GM23338 (cell line): Measurements from ENCODE around the gene WDR47. TPM values are rescaled to one million over a fixed set of nuclear protein-coding genes. Genes with fewer than 3 reads are reported as not detected.

Experiments
- ATAC-seq: fragments of 200-7000 bp; cut with Tn5 transposase; 3 replicates; pipeline ENCODE4 v1.9.1; 2020
- DNase-seq: peaks from one replicate; pipeline ENCODE4 v3.0.0-alpha.2; 2015; ENCODE audit warnings: low spot score
- H2AFZ ChIP-seq: fragments of 200-600 bp; sonication (generic); 2 replicates; pipeline ENCODE4 v1.8.0; 2016; ENCODE audit warnings: antibody characterized with exemption, mild to moderate bottlenecking, moderate library complexity
- H3F3A ChIP-seq: fragments of 200-600 bp; sonication (generic); replicated peaks from 2 replicates; pipeline ENCODE4 v1.8.0; 2017; ENCODE audit warnings: antibody characterized with exemption, mixed run types, low read depth
- H3K27ac ChIP-seq: fragments of 200-600 bp; sonication (generic); 2 replicates; pipeline ENCODE4 v1.6.1; 2016; ENCODE audit warnings: low read depth
- H3K27me3 ChIP-seq: fragments of 200-600 bp; sonication (generic); 2 replicates; pipeline ENCODE4 v1.8.0; 2016; ENCODE audit warnings: mild to moderate bottlenecking, mixed run types, moderate library complexity; ENCODE audit not compliant: insufficient read depth
- H3K36me3 ChIP-seq: fragments of 200-600 bp; sonication (generic); 2 replicates; pipeline ENCODE4 v1.8.0; 2016; ENCODE audit warnings: mild to moderate bottlenecking; ENCODE audit not compliant: insufficient read depth
- H3K4me1 ChIP-seq: fragments of 200-600 bp; sonication (generic); 2 replicates; pipeline ENCODE4 v1.8.0; 2016; ENCODE audit warnings: mild to moderate bottlenecking, moderate library complexity; ENCODE audit not compliant: insufficient read depth
- H3K4me2 ChIP-seq: fragments of 200-600 bp; sonication (generic); 2 replicates; pipeline ENCODE4 v1.7.1; 2017; ENCODE audit warnings: mixed run types
- H3K4me3 ChIP-seq: fragments of 200-600 bp; sonication (generic); 2 replicates; pipeline ENCODE4 v1.6.1; 2016; ENCODE audit warnings: mixed run types
- H3K79me2 ChIP-seq: fragments of 200-600 bp; sonication (generic); replicated peaks from 2 replicates; pipeline ENCODE4 v1.8.0; 2017; ENCODE audit warnings: mild to moderate bottlenecking; ENCODE audit not compliant: insufficient read depth
- H3K9me2 ChIP-seq: fragments of 200-600 bp; sonication (generic); 2 replicates; pipeline ENCODE4 v1.8.0; 2017; ENCODE audit not compliant: insufficient read depth
- H4K20me1 ChIP-seq: fragments of 200-600 bp; sonication (generic); replicated peaks from 2 replicates; pipeline ENCODE4 v1.8.0; 2017; ENCODE audit warnings: mild to moderate bottlenecking; ENCODE audit not compliant: insufficient read depth
- H3K27ac Mint-ChIP-seq: 2 replicates; pipeline ENCODE4 v1.8.0; 2020; ENCODE audit warnings: inconsistent platforms, mild to moderate bottlenecking, moderate library complexity, mixed read lengths
- H3K27me3 Mint-ChIP-seq: 3 replicates; pipeline ENCODE4 v1.8.0; 2022; ENCODE audit warnings: low read depth, mild to moderate bottlenecking, moderate library complexity, mixed read lengths, inconsistent platforms; ENCODE audit not compliant: insufficient read depth, poor library complexity
- H3K36me3 Mint-ChIP-seq: 3 replicates; pipeline ENCODE4 v1.8.0; 2021; ENCODE audit warnings: low read depth, mild to moderate bottlenecking, inconsistent platforms, moderate library complexity, mixed read lengths
- H3K4me1 Mint-ChIP-seq: 3 replicates; pipeline ENCODE4 v1.8.0; 2020; ENCODE audit warnings: mild to moderate bottlenecking, inconsistent platforms, mixed read lengths
- H3K4me3 Mint-ChIP-seq: 3 replicates; pipeline ENCODE4 v1.8.0; 2021; ENCODE audit warnings: moderate library complexity, mild to moderate bottlenecking, inconsistent platforms, mixed read lengths
- H3K9me3 Mint-ChIP-seq: 3 replicates; pipeline ENCODE4 v1.8.0; 2020; ENCODE audit warnings: moderate library complexity, mild to moderate bottlenecking, inconsistent platforms, mixed read lengths
- CREB1 ChIP-seq: fragments of 250-450 bp; sonication (Bioruptor Pico); IDR thresholded peaks from 2 replicates; pipeline ENCODE4 v1.5.0; 2020; ENCODE audit warnings: low read depth, mild to moderate bottlenecking, moderate library complexity
- ETS1 ChIP-seq: IDR thresholded peaks from 2 replicates; pipeline ENCODE4 v1.6.1; 2016; ENCODE audit warnings: antibody characterized with exemption
- EZH2 ChIP-seq: fragments of 200-600 bp; sonication (generic); IDR thresholded peaks from one replicate; pipeline ENCODE4 v1.8.0; 2017; ENCODE audit warnings: antibody characterized with exemption, mild to moderate bottlenecking, low read depth; ENCODE audit not compliant: unreplicated experiment
- EZH2phosphoT487 ChIP-seq: fragments of 200-600 bp; sonication (generic); IDR thresholded peaks from one replicate; pipeline ENCODE4 v1.8.1; 2018; ENCODE audit warnings: antibody characterized with exemption; ENCODE audit not compliant: unreplicated experiment
- JUNB ChIP-seq: IDR thresholded peaks from one replicate; pipeline ENCODE4 v1.6.1; 2016; ENCODE audit warnings: antibody characterized with exemption; ENCODE audit not compliant: unreplicated experiment
- NANOG ChIP-seq: IDR thresholded peaks from 2 replicates; pipeline ENCODE4 v1.6.1; 2016; ENCODE audit warnings: antibody characterized with exemption, borderline replicate concordance
- POLR2AphosphoS5 ChIP-seq: IDR thresholded peaks from 2 replicates; pipeline ENCODE4 v1.6.1; 2016; ENCODE audit warnings: antibody characterized with exemption, low read depth
- REST ChIP-seq: IDR thresholded peaks from one replicate; pipeline ENCODE4 v1.6.1; 2018; ENCODE audit warnings: antibody characterized with exemption; ENCODE audit not compliant: unreplicated experiment
- STAT1 ChIP-seq: IDR thresholded peaks from one replicate; pipeline ENCODE4 v1.6.1; 2016; ENCODE audit warnings: antibody characterized with exemption; ENCODE audit not compliant: unreplicated experiment
- ZNF114 ChIP-seq: fragments of 250-450 bp; sonication (Bioruptor Pico); IDR thresholded peaks from 2 replicates; pipeline ENCODE4 v1.5.0; 2020; ENCODE audit warnings: mild to moderate bottlenecking, moderate library complexity
- ZNF331 ChIP-seq: fragments of 250-450 bp; sonication (Bioruptor Pico); IDR thresholded peaks from 2 replicates; pipeline ENCODE4 v1.5.0; 2020; ENCODE audit warnings: low read depth, mild to moderate bottlenecking, moderate library complexity
- polyA plus RNA-seq: library from polyadenylated mRNA; unstranded; fragments of >200 nt; fragmentation: Nextera tagmentation; extraction: Ambion mirVana; gene quantifications from 2 replicates; pipeline ENCODE4 v1.2.1, GENCODE V29; 2016
- total RNA-seq: library from RNA; depleted of rRNA; stranded (reverse); fragments of >200 nt; shearing (Covaris generic); gene quantifications from 2 replicates; pipeline ENCODE4 v1.2.3, GENCODE V29; 2014
- TF ChIP-seq, protein P1 (sequence below): fragments of 250-450 bp; sonication (Bioruptor Pico); IDR thresholded peaks from 2 replicates; pipeline ENCODE4 v1.5.0; 2020; ENCODE audit warnings: mild to moderate bottlenecking, moderate library complexity
- TF ChIP-seq, protein P2 (sequence below), 2 experiments: fragments of 200-600 bp in 1 of 2; sonication (generic) in 1 of 2; conservative IDR thresholded peaks; 2 replicates each; pipeline versions ENCODE4 v1.5.1 to v1.6.1; 2016 to 2017; ENCODE audit warnings: antibody characterized with exemption in 2 of 2, low read depth in 2 of 2, mild to moderate bottlenecking in 2 of 2, moderate library complexity in 1 of 2

The WDR47 gene
- total and polyA plus RNA-seq, 2 experiments from 2014 or later: 3.9 to 5.2 TPM

DNA sequence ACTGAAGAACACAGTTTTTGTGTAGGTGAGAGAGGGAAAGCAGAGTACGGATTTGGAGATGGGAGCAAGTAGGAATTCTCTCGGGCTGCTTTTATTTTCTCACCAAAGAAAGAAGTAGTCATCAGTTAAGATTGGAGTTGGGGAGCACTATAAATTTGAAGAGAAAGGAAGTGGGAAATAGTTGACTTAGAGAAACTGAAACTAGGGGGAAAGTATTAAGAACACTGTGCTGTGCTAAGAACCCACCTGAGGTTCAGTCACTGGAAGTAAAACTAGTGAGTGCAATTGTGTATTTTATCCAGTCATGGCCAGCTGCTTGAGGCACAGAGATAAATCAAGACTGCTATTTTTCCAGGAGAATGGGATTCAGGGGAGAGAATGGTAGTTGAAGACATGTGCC, 116.0 kb downstream of the WDR47 start:
- Histone ChIP-seq H4K20me1 (peaks cover 5% of the 10 kb centered on the region; the same call in 1 of the 2 replicates), H3K36me3 (peaks cover 21% of the 10 kb centered on the region), H3K27me3 (no peaks in the 10 kb centered on the region), H3K9me2 (no peaks in the 10 kb centered on the region), H3K4me3 (no peak overlapping the region), H3F3A (no peaks in the 10 kb centered on the region), H2AFZ (no peak overlapping the region), H3K79me2 (no peaks in the 10 kb centered on the region), H3K27ac (no peak overlapping the region), H3K4me1 (no peaks in the 10 kb centered on the region), H3K4me2 (no peak overlapping the region)
- Mint-ChIP-seq H3K27ac (no peak overlapping the region), H3K4me3 (no peak overlapping the region), H3K9me3 (no peaks in the 10 kb centered on the region), H3K27me3 (no peaks in the 10 kb centered on the region), H3K4me1 (no peaks in the 10 kb centered on the region), H3K36me3 (peaks cover 16% of the 10 kb centered on the region)
- DNase-seq (no peak), ATAC-seq (no peak)
- TF ChIP-seq REST (no peak), CREB1 (CRISPR knock-in tag) (no peak), NANOG (no peak), JUNB (no peak), ZNF114 (CRISPR knock-in tag) (no peak), ZNF331 (CRISPR knock-in tag) (no peak), STAT1 (no peak), EZH2phosphoT487 (no peak), POLR2AphosphoS5 (no peak), EZH2 (no peak), ETS1 (no peak)
- TF ChIP-seq, protein P1, sequence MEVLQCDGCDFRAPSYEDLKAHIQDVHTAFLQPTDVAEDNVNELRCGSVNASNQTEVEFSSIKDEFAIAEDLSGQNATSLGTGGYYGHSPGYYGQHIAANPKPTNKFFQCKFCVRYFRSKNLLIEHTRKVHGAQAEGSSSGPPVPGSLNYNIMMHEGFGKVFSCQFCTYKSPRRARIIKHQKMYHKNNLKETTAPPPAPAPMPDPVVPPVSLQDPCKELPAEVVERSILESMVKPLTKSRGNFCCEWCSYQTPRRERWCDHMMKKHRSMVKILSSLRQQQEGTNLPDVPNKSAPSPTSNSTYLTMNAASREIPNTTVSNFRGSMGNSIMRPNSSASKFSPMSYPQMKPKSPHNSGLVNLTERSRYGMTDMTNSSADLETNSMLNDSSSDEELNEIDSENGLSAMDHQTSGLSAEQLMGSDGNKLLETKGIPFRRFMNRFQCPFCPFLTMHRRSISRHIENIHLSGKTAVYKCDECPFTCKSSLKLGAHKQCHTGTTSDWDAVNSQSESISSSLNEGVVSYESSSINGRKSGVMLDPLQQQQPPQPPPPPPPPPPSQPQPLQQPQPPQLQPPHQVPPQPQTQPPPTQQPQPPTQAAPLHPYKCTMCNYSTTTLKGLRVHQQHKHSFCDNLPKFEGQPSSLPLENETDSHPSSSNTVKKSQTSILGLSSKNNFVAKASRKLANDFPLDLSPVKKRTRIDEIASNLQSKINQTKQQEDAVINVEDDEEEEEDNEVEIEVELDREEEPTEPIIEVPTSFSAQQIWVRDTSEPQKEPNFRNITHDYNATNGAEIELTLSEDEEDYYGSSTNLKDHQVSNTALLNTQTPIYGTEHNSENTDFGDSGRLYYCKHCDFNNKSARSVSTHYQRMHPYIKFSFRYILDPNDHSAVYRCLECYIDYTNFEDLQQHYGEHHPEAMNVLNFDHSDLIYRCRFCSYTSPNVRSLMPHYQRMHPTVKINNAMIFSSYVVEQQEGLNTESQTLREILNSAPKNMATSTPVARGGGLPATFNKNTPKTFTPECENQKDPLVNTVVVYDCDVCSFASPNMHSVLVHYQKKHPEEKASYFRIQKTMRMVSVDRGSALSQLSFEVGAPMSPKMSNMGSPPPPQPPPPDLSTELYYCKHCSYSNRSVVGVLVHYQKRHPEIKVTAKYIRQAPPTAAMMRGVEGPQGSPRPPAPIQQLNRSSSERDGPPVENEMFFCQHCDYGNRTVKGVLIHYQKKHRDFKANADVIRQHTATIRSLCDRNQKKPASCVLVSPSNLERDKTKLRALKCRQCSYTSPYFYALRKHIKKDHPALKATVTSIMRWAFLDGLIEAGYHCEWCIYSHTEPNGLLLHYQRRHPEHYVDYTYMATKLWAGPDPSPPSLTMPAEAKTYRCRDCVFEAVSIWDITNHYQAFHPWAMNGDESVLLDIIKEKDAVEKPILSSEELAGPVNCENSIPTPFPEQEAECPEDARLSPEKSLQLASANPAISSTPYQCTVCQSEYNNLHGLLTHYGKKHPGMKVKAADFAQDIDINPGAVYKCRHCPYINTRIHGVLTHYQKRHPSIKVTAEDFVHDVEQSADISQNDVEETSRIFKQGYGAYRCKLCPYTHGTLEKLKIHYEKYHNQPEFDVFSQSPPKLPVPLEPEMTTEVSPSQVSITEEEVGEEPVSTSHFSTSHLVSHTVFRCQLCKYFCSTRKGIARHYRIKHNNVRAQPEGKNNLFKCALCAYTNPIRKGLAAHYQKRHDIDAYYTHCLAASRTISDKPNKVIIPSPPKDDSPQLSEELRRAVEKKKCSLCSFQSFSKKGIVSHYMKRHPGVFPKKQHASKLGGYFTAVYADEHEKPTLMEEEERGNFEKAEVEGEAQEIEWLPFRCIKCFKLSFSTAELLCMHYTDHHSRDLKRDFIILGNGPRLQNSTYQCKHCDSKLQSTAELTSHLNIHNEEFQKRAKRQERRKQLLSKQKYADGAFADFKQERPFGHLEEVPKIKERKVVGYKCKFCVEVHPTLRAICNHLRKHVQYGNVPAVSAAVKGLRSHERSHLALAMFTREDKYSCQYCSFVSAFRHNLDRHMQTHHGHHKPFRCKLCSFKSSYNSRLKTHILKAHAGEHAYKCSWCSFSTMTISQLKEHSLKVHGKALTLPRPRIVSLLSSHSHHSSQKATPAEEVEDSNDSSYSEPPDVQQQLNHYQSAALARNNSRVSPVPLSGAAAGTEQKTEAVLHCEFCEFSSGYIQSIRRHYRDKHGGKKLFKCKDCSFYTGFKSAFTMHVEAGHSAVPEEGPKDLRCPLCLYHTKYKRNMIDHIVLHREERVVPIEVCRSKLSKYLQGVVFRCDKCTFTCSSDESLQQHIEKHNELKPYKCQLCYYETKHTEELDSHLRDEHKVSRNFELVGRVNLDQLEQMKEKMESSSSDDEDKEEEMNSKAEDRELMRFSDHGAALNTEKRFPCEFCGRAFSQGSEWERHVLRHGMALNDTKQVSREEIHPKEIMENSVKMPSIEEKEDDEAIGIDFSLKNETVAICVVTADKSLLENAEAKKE (CRISPR knock-in tag): no peak
- TF ChIP-seq, protein P2, sequence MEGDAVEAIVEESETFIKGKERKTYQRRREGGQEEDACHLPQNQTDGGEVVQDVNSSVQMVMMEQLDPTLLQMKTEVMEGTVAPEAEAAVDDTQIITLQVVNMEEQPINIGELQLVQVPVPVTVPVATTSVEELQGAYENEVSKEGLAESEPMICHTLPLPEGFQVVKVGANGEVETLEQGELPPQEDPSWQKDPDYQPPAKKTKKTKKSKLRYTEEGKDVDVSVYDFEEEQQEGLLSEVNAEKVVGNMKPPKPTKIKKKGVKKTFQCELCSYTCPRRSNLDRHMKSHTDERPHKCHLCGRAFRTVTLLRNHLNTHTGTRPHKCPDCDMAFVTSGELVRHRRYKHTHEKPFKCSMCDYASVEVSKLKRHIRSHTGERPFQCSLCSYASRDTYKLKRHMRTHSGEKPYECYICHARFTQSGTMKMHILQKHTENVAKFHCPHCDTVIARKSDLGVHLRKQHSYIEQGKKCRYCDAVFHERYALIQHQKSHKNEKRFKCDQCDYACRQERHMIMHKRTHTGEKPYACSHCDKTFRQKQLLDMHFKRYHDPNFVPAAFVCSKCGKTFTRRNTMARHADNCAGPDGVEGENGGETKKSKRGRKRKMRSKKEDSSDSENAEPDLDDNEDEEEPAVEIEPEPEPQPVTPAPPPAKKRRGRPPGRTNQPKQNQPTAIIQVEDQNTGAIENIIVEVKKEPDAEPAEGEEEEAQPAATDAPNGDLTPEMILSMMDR (conservative IDR thresholded peaks at IDR 0.05; ENCODE audit: low read depth in 2 of 2): no peak
